SK-N-MC (cell line): ENCODE results near the gene ARSB.
"Not testable (repeated sequence)": the region's sequence is repeated elsewhere in the genome, so short reads cannot be mapped to it uniquely, and the experiment has no call there.

Experiments used
- DNase-seq: peaks from one replicate; pipeline ENCODE4 v3.0.0-alpha.2; 2011; ENCODE audit warnings: low read depth, low spot score
- H3K27ac ChIP-seq: fragments of 200-600 bp; sonication (generic); 2 replicates; pipeline ENCODE4 v1.5.1; 2016; ENCODE audit warnings: mixed run types
- H3K36me3 ChIP-seq: fragments of 200-600 bp; sonication (generic); 2 replicates; pipeline ENCODE4 v1.6.1; 2017; ENCODE audit warnings: antibody characterized with exemption, low read length, mixed read lengths; ENCODE audit not compliant: insufficient read depth
- H3K4me3 ChIP-seq: fragments of 200-600 bp; sonication (generic); 2 replicates; pipeline ENCODE4 v1.5.1; 2016
- H3K9ac ChIP-seq: fragments of 200-600 bp; sonication (generic); 2 replicates; pipeline ENCODE4 v1.8.0; 2017; ENCODE audit warnings: mixed run types, mixed read lengths; ENCODE audit not compliant: insufficient read length
- H3K9me3 ChIP-seq: fragments of 200-600 bp; sonication (generic); 2 replicates; pipeline ENCODE4 v1.6.1; 2017; ENCODE audit warnings: low read depth, mild to moderate bottlenecking, antibody characterized with exemption, low read length, moderate library complexity, mixed read lengths
- EZH2 ChIP-seq: fragments of 200-600 bp; sonication (generic); IDR thresholded peaks from one replicate; pipeline ENCODE4 v1.6.1; 2017; ENCODE audit warnings: antibody characterized with exemption
- FOXP2 ChIP-seq: optimal IDR thresholded peaks from 2 replicates; pipeline ENCODE3; 2011; ENCODE audit warnings: mild to moderate bottlenecking, moderate library complexity; ENCODE audit not compliant: insufficient read depth; ENCODE audit errors: extremely low read length, control extremely low read depth
- POLR2AphosphoS5 ChIP-seq: IDR thresholded peaks from 2 replicates; pipeline ENCODE4 v1.6.1; 2012; ENCODE audit warnings: mild to moderate bottlenecking, low read depth, low read length, borderline replicate concordance

Gene ARSB

DNA sequence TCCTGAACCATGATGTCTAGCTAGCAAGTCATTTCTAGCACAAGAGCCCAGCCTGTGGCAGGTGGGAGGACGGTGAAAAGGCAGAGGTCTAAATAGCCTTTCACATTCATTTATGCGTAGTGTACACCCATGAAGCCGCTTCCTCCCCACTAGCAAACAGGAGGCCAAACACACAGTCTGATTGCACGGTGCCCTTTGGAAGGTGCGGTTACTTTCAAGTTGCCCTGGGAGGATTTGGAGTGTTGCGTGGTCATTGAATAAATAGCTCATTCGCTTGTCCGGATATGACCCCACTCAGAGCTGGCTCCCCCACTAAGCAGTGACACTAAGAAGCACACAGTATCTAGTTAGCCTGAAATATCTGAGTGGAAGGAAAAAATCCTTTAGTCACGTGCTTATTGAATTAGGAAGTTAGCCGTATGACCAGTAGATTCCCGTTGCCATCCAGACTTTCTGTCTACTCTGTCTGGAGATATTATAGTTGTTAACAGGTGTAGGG lies 664 bp upstream of the ARSB start:
- peak overlapping the region; percentile 89 for H3K4me3 ChIP-seq
- H3K36me3 ChIP-seq = no peaks in the 10 kb centered on the region
- H3K9ac ChIP-seq = no peak overlapping the region
- H3K27ac ChIP-seq = no peak overlapping the region
- TF ChIP-seq EZH2 (no peak), FOXP2 (no peak), POLR2AphosphoS5 (no peak)
- H3K9me3 ChIP-seq = no peaks in the 10 kb centered on the region
- no peak for DNase-seq

DNA sequence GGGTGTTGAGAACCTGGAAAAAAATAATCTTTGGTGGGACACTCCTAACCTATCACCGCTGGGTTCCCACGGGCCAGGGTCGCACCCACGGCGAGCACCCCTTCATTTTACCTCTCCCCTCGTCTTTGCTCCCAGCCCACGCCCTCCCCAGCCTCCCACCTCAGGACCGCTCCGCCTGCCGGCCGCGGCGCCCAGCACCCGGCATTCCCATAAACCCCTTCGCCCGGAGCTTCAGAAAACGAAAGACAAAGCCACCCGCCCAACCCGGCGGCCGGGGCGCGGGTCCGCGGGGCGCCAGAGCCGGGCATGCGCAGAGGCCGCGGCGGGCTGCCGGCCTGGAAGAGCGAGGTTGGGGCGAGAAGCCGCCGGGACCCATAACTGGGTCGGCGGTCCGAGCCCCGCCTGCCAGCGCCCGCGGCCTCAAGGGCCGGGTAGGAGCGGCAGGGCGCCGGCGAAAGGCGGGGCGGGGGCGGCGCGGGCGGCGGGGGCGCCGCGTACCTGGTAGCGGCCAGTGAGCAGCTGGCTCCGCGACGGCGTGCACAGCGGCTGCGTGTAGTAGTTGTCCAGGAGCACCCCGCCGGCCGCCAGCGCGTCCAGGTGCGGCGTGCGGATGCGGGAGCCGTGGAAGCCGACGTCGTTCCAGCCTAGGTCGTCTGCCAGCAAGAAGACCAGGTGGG lies 533 bp downstream of the ARSB start:
- peak overlapping the region; percentile 89 for H3K4me3 ChIP-seq
- peak overlapping the region; percentile 84 for H3K9ac ChIP-seq
- H3K27ac ChIP-seq = peak overlapping the region; percentile 38; the same call in 1 of the 2 replicates
- H3K9me3 ChIP-seq = no peaks in the 10 kb centered on the region
- TF ChIP-seq EZH2 (no peak), POLR2AphosphoS5 (peak; percentile 7; the same call in 1 of the 2 replicates), FOXP2 (no peak)
- no peak for DNase-seq
- H3K36me3 ChIP-seq = no peaks in the 10 kb centered on the region

DNA sequence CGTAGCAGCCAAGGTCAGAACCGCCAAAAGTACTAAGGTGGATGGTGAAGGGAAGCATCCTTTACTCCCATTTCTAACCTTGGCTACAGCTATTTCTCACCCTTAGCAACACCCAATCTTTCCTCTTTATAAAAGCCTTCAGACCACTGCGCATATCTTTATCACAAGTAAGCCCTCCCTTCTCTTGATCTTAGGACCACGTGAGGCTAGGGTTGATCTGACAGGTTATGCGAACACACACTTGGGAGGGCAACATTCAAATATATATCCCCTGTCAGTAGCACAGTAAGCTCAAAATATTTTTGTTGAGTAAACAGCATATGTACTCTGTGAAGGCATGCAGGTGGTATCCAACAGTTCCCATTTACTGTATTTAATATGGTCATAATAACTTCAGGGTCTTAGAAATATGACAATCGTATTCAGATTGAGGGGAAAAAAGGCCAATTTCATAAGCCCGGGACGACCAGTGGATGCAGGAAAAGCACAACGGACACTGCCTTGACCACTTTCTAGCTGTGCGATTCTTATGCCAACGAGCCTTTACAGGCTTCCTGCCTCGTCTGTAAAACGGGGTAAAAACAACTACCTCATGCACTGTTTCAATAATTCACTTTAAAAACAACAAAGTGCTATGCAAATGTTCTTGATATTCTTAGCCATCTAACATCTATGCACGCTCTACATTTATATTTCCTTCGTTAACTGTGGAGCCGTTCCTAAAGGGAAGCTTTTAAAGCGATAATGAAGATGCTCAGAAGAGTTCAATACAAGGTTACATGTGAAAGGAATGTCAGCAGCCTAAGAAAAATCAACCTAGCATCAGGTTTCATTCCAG lies 1.3 kb downstream of the ARSB start:
- no peak for TF ChIP-seq EZH2
- no peak for TF ChIP-seq POLR2AphosphoS5
- TF ChIP-seq FOXP2 = no peak
- peak overlapping the region; percentile 89 for H3K4me3 ChIP-seq
- H3K9me3 ChIP-seq = no peaks in the 10 kb centered on the region
- no peaks in the 10 kb centered on the region for H3K36me3 ChIP-seq
- no peak for DNase-seq
- peak overlapping the region; percentile 84 for H3K9ac ChIP-seq
- peak overlapping the region; percentile 1; the same call in 1 of the 2 replicates for H3K27ac ChIP-seq

DNA sequence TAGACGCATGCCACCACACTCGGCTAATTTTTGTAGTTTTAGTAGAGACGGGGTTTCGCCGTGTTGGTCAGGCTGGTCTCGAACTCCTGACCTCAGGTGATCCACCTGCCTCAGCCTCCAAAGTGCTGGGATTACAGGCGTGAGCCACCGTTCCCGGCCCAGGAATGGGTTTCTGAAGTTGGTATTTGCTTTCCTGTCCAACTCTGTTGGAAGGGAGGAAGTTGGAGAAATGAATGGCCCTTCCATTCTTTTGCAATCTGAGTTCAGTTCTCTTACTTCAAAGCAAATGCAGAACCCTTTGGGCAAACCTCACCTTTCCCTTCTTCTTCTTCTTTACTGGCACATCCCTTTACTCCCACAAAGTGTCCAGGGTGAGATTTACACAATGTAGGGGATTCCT lies 1.9 kb downstream of the ARSB start:
- not testable (repeated sequence) for H3K9me3 ChIP-seq, H3K27ac ChIP-seq, DNase-seq, H3K4me3 ChIP-seq, H3K36me3 ChIP-seq, H3K9ac ChIP-seq

DNA sequence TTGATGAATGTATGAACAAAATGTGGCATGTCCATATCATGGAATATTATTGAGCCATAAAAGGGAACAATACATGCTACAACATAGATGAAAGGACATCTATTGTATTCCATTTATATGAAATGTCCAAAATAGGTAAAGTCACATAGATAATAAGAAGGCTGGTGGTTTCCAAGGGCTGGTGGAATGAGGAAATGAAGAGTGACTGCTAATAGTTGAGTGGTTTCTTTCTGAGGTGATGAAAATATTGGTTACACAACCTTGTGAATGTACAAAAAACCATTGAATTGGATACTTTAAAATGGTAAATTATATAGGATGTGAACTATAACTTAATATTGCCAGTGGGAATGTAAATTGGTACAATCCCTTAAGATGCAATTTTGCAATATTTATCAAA lies 5.2 kb downstream of the ARSB start:
- Histone ChIP-seq H3K4me3 (no peak overlapping the region), H3K9ac (no peak overlapping the region), H3K27ac (no peak overlapping the region), H3K9me3 (no peaks in the 10 kb centered on the region), H3K36me3 (no peaks in the 10 kb centered on the region)
- TF ChIP-seq EZH2 (no peak), POLR2AphosphoS5 (no peak), FOXP2 (no peak)
- no peak for DNase-seq

DNA sequence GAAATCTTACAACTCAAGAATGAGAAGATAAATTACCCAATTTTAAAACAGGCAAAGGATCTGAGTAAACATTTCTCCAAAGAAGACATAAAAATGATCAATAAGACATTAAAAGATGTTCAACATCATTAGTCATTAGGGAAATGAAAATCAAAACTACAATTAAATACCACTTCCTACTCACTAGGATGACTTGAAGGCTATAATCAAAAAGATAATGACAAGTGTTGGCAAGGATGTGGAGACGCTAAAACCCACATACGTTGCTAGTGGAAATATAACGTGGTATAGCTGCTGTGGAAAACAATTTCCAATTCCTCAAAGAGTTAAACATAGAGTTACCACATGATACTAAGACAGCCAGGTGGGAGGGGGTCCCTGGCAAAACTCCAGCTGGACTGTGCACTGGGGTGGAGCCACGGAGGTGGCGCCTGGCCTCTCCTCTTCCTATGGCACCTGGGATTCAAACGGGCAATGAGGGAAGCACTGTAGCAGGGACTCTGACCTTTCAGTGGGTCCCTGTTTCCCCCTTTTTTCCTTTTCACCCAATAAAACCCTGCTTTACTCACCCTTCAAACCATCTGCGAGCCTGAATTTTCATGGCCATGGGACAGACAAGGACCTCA lies 5.9 kb downstream of the ARSB start:
- no peak overlapping the region for H3K9ac ChIP-seq
- no peak for DNase-seq
- TF ChIP-seq POLR2AphosphoS5 = no peak
- no peak for TF ChIP-seq FOXP2
- TF ChIP-seq EZH2 = no peak
- H3K27ac ChIP-seq = no peak overlapping the region
- H3K4me3 ChIP-seq = no peak overlapping the region
- H3K9me3 ChIP-seq = no peaks in the 10 kb centered on the region
- no peaks in the 10 kb centered on the region for H3K36me3 ChIP-seq

DNA sequence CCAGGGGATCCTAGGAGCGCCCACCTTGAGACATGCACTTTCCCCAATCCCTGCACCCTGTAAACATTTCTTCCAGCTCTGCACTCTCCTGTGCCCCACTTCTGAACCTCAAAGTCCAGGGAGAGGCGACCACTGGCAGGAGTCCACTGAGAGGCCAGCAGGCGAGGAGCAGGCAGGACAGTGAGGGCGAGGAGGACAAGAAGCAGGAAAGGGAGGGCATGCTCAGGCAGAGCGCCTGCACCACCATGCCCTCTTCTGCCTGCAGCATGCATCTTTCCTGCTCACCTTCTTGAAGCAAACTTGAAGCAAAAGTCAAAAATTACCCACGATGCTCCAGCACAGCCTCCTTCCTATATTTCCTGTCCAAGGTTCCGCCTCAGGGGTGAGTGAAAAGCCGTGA lies 10.1 kb downstream of the ARSB start:
- Histone ChIP-seq H3K9ac (no peak overlapping the region), H3K36me3 (no peaks in the 10 kb centered on the region), H3K9me3 (no peaks in the 10 kb centered on the region), H3K4me3 (no peak overlapping the region), H3K27ac (no peak overlapping the region)
- no peak for TF ChIP-seq POLR2AphosphoS5
- TF ChIP-seq FOXP2 = no peak
- TF ChIP-seq EZH2 = no peak
- no peak for DNase-seq

DNA sequence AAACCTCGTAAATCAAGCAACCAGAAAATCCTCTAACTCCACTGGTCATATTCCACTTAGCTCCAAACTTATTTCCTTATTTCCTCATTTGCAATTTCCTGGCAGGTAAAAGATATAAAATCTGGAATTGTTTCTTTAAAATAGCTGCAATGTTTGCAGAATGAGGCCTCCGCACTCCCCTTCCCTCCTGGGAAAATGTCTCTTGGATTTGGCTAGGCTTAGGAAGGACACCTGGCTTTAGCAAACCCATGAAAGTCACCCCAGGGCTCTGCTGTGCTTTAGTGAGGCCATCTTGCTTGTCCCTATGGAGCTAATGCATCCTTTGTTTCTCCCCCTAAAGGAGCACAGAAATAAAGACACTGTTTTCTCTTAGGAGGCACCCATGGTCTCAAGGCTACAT lies 10.5 kb downstream of the ARSB start:
- Histone ChIP-seq H3K36me3 (no peaks in the 10 kb centered on the region), H3K27ac (no peak overlapping the region), H3K9ac (no peak overlapping the region), H3K4me3 (no peak overlapping the region), H3K9me3 (no peaks in the 10 kb centered on the region)
- no peak for TF ChIP-seq EZH2
- no peak for TF ChIP-seq POLR2AphosphoS5
- no peak for TF ChIP-seq FOXP2
- no peak for DNase-seq
